ENCODE results near the gene BMAL1. TPM values are rescaled to one million over a fixed set of nuclear protein-coding genes. Genes with fewer than 3 reads are reported as not detected.

The BMAL1 gene
- polyA plus RNA-seq, 3 donors: 10.2 to 43.4 (median 11.5) TPM

GRCh38 chr11:13317293-13318080 lies 39.9 kb downstream of the BMAL1 start:
- WGBS (ENCODE audit: insufficient coverage): no CpG with 5 or more reads among the region's 4 CpGs
- no peaks in the 10 kb centered on the region for H3K27me3 ChIP-seq (ENCODE audit: control insufficient read depth in 2 of 2, insufficient read depth in 2 of 2, low read length in 2 of 2)
- no peak overlapping the region for H3K4me3 ChIP-seq (replicated peaks in 1 of 3; ENCODE audit: low read depth in 2 of 3, low read length in 3 of 3)
- Mint-ChIP-seq H3K36me3 (peaks cover 35 to 43% of the 10 kb centered on the region in 2 donors), H3K4me1 (peaks cover 32% of the 10 kb centered on the region), H3K4me3 (no peak overlapping the region), H3K9me3 (no peaks in the 10 kb centered on the region), H3K27me3 (ENCODE audit: low read depth in 3 of 3) (no peaks in the 10 kb centered on the region), H3K27ac (no peak overlapping the region)
- no peaks in the 10 kb centered on the region for H3K9me3 ChIP-seq (replicated peaks in 1 of 2; ENCODE audit: control insufficient read depth in 1 of 2, insufficient read depth in 1 of 2, low read length in 2 of 2)
- H3K9ac ChIP-seq (ENCODE audit: insufficient read depth, low read length, poor library complexity, severe bottlenecking): no peak overlapping the region
- peaks cover 4 to 8% of the 10 kb centered on the region in 2 donors for H3K4me1 ChIP-seq (ENCODE audit: control insufficient read depth in 1 of 2, insufficient read depth in 2 of 2, low read length in 2 of 2)
- H3K4me2 ChIP-seq (replicated peaks; ENCODE audit: extremely low read depth, low read length, poor library complexity, severe bottlenecking): no peak overlapping the region
- DNase-seq: no peak
- intact Hi-C loops (cut with micrococcal nuclease): no loop called here
- peaks cover 3 to 50% of the 10 kb centered on the region in 2 donors for H3K36me3 ChIP-seq (replicated peaks in 1 of 2; ENCODE audit: control insufficient read depth in 1 of 2, insufficient read depth in 2 of 2, low read length in 2 of 2)
- H2AFZ ChIP-seq (ENCODE audit: insufficient read depth, low read depth, low read length, poor library complexity, severe bottlenecking): no peak overlapping the region
- peaks cover 100% of the 10 kb centered on the region for H4K20me1 ChIP-seq (ENCODE audit: insufficient read depth, low read length)
- no peak for TF ChIP-seq CTCF (IDR thresholded peaks at IDR 0.05)
- no peak overlapping the region for H3K27ac ChIP-seq (ENCODE audit: low read depth in 1 of 2, low read length in 2 of 2)
- peaks cover 84% of the 10 kb centered on the region for H3K79me2 ChIP-seq (ENCODE audit: insufficient read depth, low read length)

GRCh38 chr11:13318498-13319295 lies 41.1 kb downstream of the BMAL1 start:
- Histone ChIP-seq H3K4me3 (replicated peaks in 1 of 3; ENCODE audit: low read depth in 2 of 3, low read length in 3 of 3) (no peak overlapping the region), H3K27me3 (ENCODE audit: control insufficient read depth in 2 of 2, insufficient read depth in 2 of 2, low read length in 2 of 2) (no peaks in the 10 kb centered on the region), H3K36me3 (replicated peaks in 1 of 2; ENCODE audit: control insufficient read depth in 1 of 2, insufficient read depth in 2 of 2, low read length in 2 of 2) (peaks cover 2 to 46% of the 10 kb centered on the region in 2 donors), H3K79me2 (ENCODE audit: insufficient read depth, low read length) (peaks cover 72% of the 10 kb centered on the region), H3K9me3 (replicated peaks in 1 of 2; ENCODE audit: control insufficient read depth in 1 of 2, insufficient read depth in 1 of 2, low read length in 2 of 2) (no peaks in the 10 kb centered on the region), H3K9ac (ENCODE audit: insufficient read depth, low read length, poor library complexity, severe bottlenecking) (no peak overlapping the region), H3K4me2 (replicated peaks; ENCODE audit: extremely low read depth, low read length, poor library complexity, severe bottlenecking) (no peak overlapping the region), H2AFZ (ENCODE audit: insufficient read depth, low read depth, low read length, poor library complexity, severe bottlenecking) (no peak overlapping the region), H3K4me1 (ENCODE audit: control insufficient read depth in 1 of 2, insufficient read depth in 2 of 2, low read length in 2 of 2) (peaks cover 4 to 8% of the 10 kb centered on the region in 2 donors), H4K20me1 (ENCODE audit: insufficient read depth, low read length) (peaks cover 99% of the 10 kb centered on the region), H3K27ac (ENCODE audit: low read depth in 1 of 2, low read length in 2 of 2) (peak overlapping the region in 1 of 2 donors; percentile 4)
- 67% methylated on average over 1 of the region's 2 CpGs for WGBS (ENCODE audit: insufficient coverage)
- no peak for TF ChIP-seq CTCF (IDR thresholded peaks at IDR 0.05)
- DNase-seq: no peak
- peaks cover 27% of the 10 kb centered on the region for H3K4me1 Mint-ChIP-seq
- peaks cover 0 to 2% (median 0%) of the 10 kb centered on the region in 3 donors for H3K27me3 Mint-ChIP-seq (ENCODE audit: low read depth in 3 of 3)
- no peak overlapping the region for H3K4me3 Mint-ChIP-seq
- peaks cover 35 to 38% of the 10 kb centered on the region in 2 donors for H3K36me3 Mint-ChIP-seq
- intact Hi-C loops (cut with micrococcal nuclease): no loop called here
- H3K9me3 Mint-ChIP-seq: no peaks in the 10 kb centered on the region
- H3K27ac Mint-ChIP-seq: peak overlapping the region in 1 of 7 donors; percentile 52

Data from CD14-positive monocyte (primary cell).